HepG2 (cell line): ENCODE results near the gene GNG12. TPM values are rescaled to one million over a fixed set of nuclear protein-coding genes. Genes with fewer than 3 reads are reported as not detected.

Source experiments
- ELF4 ChIP-seq: sonication (generic); formaldehyde crosslinking; IDR thresholded peaks from 2 replicates; pipeline ENCODE4 v1.5.0; 2020; ENCODE audit warnings: missing genetic modification reagents, mild to moderate bottlenecking, moderate library complexity, borderline replicate concordance
- JARID2 ChIP-seq: sonication (generic); formaldehyde crosslinking; IDR thresholded peaks from 2 replicates; pipeline ENCODE4 v1.8.1; 2023; ENCODE audit warnings: missing genetic modification reagents, inconsistent platforms; ENCODE audit not compliant: insufficient replicate concordance
- MZF1 ChIP-seq: sonication (generic); formaldehyde crosslinking; IDR thresholded peaks from 2 replicates; pipeline ENCODE4 v1.8.1; 2023; ENCODE audit warnings: mild to moderate bottlenecking, missing genetic modification reagents, borderline replicate concordance
- THYN1 ChIP-seq: sonication (generic); formaldehyde crosslinking; IDR thresholded peaks from 2 replicates; pipeline ENCODE4 v1.8.1; 2023; ENCODE audit warnings: low read depth, mild to moderate bottlenecking, moderate library complexity, missing genetic modification reagents, borderline replicate concordance
- YEATS2 ChIP-seq: sonication (generic); formaldehyde crosslinking; IDR thresholded peaks from 2 replicates; pipeline ENCODE4 v1.4.0; 2020; ENCODE audit warnings: missing genetic modification reagents, borderline replicate concordance
- ZC3H4 ChIP-seq: sonication (generic); formaldehyde crosslinking; IDR thresholded peaks from 2 replicates; pipeline ENCODE4 v1.4.0; 2020; ENCODE audit warnings: missing genetic modification reagents, borderline replicate concordance
- ZKSCAN5 ChIP-seq: sonication (generic); formaldehyde crosslinking; IDR thresholded peaks from 2 replicates; pipeline ENCODE4 v1.5.1; 2020; ENCODE audit warnings: mild to moderate bottlenecking, missing genetic modification reagents
- ZNF501 ChIP-seq: sonication (generic); formaldehyde crosslinking; IDR thresholded peaks from 2 replicates; pipeline ENCODE4 v1.5.1; 2020; ENCODE audit warnings: mild to moderate bottlenecking, moderate library complexity, missing genetic modification reagents
- ZNF749 ChIP-seq: sonication (generic); formaldehyde crosslinking; IDR thresholded peaks from 2 replicates; pipeline ENCODE4 v1.8.0; 2022; ENCODE audit warnings: mild to moderate bottlenecking, missing genetic modification reagents, moderate library complexity, borderline replicate concordance
- ZSCAN20 ChIP-seq: sonication (generic); formaldehyde crosslinking; IDR thresholded peaks from 2 replicates; pipeline ENCODE4 v1.4.0; 2020; ENCODE audit warnings: missing genetic modification reagents, mild to moderate bottlenecking, borderline replicate concordance
- ZSCAN31 ChIP-seq: sonication (generic); formaldehyde crosslinking; IDR thresholded peaks from 2 replicates; pipeline ENCODE4 v1.5.0; 2020; ENCODE audit warnings: low read depth, mild to moderate bottlenecking, missing genetic modification reagents
- polyA plus RNA-seq, 8 experiments: library from polyadenylated mRNA; depleted of rRNA in 3 of 8; stranded (reverse) in 7 of 8; unstranded in 1 of 8; fragments of >200 nt; fragmentation: Illumina TruSeq in 4 of 8; extraction: Trizol in 4 of 8; gene quantifications; 2 replicates each; pipeline versions ENCODE4 v1.2.1 to v1.2.3, GENCODE V29; 2011 to 2016; ENCODE audit warnings: low read depth in 4 of 8, missing spikeins in 1 of 8, mixed read lengths in 1 of 8; ENCODE audit not compliant: insufficient read depth in 1 of 8
- total RNA-seq, 5 experiments: library from RNA; depleted of rRNA; stranded (reverse); fragments of >200 nt; fragmentation: Illumina TruSeq; extraction: Trizol; gene quantifications; 2 replicates each; pipeline ENCODE4 v1.2.3, GENCODE V29; 2016; ENCODE audit warnings: low read depth in 1 of 5
- TF ChIP-seq, protein P1 (sequence below): IDR thresholded peaks from 2 replicates; pipeline ENCODE4 v1.6.1; 2018; ENCODE audit warnings: missing genetic modification reagents
- TF ChIP-seq, protein P2 (sequence below): sonication (generic); formaldehyde crosslinking; IDR thresholded peaks from 2 replicates; pipeline ENCODE4 v1.4.0; 2020; ENCODE audit warnings: missing genetic modification reagents, borderline replicate concordance
- TF ChIP-seq, protein P3 (sequence below): sonication (generic); formaldehyde crosslinking; IDR thresholded peaks from 2 replicates; pipeline ENCODE4 v1.8.0; 2022; ENCODE audit warnings: low read depth, missing genetic modification reagents
- TF ChIP-seq, protein P4 (sequence below): sonication (generic); formaldehyde crosslinking; IDR thresholded peaks from 2 replicates; pipeline ENCODE4 v1.4.0; 2020; ENCODE audit warnings: missing genetic modification reagents, mild to moderate bottlenecking, borderline replicate concordance
- TF ChIP-seq, protein P5 (sequence below): sonication (generic); formaldehyde crosslinking; IDR thresholded peaks from 2 replicates; pipeline ENCODE4 v1.9.0; 2022; ENCODE audit warnings: low read depth, missing genetic modification reagents
- TF ChIP-seq, protein P6 (sequence below): IDR thresholded peaks from 2 replicates; pipeline ENCODE4 v1.6.1; 2016; ENCODE audit warnings: missing compliant biosample characterization, missing genetic modification reagents, borderline replicate concordance

GNG12 gene
- total and polyA plus RNA-seq, 2 of the 13 experiments (the other 11 are each of a cell fraction or from before 2014, with no cell fraction given) = 0.11 TPM

DNA sequence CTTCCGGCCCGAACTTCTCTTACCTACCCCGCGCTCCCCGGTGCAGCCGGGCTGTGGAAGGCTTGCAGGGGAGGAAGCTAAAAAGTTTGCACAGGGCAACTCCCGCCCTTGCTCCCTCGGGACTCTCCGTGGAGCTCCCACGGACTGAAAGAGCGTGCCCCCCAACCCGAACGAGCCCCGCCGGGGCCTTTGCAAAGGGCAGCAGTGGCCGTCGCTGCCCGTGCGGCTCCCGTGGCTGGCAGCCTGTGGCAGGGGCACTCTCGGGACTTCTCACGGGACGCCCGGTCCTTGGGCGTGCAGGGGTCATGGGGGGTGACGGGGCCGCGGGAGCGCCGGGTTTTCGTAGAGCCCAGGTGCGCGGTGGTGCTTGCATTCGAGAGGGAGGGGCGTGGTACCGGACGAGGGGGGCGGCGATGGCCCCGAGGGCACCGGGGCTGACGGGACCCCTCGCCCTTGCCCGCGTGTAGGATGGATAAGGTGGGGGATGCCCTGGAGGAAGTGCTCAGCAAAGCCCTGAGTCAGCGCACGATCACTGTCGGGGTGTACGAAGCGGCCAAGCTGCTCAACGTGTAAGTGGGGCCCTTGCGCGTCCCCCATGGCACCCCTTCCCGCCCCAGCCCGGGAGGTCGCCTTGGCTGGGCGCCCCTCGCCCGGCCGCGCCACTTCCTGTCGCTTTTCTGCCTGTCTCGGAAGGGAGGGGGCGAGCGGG is 147.6 kb downstream of the GNG12 start (continued):
- TF ChIP-seq, protein P1, sequence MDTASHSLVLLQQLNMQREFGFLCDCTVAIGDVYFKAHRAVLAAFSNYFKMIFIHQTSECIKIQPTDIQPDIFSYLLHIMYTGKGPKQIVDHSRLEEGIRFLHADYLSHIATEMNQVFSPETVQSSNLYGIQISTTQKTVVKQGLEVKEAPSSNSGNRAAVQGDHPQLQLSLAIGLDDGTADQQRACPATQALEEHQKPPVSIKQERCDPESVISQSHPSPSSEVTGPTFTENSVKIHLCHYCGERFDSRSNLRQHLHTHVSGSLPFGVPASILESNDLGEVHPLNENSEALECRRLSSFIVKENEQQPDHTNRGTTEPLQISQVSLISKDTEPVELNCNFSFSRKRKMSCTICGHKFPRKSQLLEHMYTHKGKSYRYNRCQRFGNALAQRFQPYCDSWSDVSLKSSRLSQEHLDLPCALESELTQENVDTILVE (CRISPR knock-in tag) = no peak
- TF ChIP-seq ZSCAN20 (CRISPR knock-in tag) = no peak; the same call in 1 of the 2 replicates
- no peak for TF ChIP-seq MZF1 (CRISPR knock-in tag)
- TF ChIP-seq, protein P2, sequence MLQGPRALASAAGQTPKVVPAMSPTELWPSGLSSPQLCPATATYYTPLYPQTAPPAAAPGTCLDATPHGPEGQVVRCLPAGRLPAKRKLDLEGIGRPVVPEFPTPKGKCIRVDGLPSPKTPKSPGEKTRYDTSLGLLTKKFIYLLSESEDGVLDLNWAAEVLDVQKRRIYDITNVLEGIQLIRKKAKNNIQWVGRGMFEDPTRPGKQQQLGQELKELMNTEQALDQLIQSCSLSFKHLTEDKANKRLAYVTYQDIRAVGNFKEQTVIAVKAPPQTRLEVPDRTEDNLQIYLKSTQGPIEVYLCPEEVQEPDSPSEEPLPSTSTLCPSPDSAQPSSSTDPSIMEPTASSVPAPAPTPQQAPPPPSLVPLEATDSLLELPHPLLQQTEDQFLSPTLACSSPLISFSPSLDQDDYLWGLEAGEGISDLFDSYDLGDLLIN = no peak
- TF ChIP-seq JARID2 (CRISPR knock-in tag) = no peak
- TF ChIP-seq, protein P3, sequence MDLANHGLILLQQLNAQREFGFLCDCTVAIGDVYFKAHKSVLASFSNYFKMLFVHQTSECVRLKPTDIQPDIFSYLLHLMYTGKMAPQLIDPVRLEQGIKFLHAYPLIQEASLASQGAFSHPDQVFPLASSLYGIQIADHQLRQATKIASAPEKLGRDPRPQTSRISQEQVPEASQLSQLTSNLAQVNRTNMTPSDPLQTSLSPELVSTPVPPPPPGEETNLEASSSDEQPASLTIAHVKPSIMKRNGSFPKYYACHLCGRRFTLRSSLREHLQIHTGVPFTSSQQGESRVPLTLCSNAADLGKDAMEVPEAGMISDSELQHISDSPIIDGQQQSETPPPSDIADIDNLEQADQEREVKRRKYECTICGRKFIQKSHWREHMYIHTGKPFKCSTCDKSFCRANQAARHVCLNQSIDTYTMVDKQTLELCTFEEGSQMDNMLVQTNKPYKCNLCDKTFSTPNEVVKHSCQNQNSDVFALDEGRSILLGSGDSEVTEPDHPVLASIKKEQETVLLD (CRISPR knock-in tag) = 0 out of 2 replicates have a peak, but pooled peaks have one; percentile 5
- no peak for TF ChIP-seq ZKSCAN5 (CRISPR knock-in tag)
- TF ChIP-seq ZNF749 (CRISPR knock-in tag) = no peak
- no peak for TF ChIP-seq ELF4 (CRISPR knock-in tag)
- TF ChIP-seq ZC3H4 (CRISPR knock-in tag) = peak; percentile 88
- TF ChIP-seq YEATS2 (CRISPR knock-in tag) = no peak
- TF ChIP-seq ZSCAN31 (CRISPR knock-in tag) = no peak
- no peak; the same call in 1 of the 2 replicates for TF ChIP-seq ZNF501 (CRISPR knock-in tag)
- TF ChIP-seq, protein P4, sequence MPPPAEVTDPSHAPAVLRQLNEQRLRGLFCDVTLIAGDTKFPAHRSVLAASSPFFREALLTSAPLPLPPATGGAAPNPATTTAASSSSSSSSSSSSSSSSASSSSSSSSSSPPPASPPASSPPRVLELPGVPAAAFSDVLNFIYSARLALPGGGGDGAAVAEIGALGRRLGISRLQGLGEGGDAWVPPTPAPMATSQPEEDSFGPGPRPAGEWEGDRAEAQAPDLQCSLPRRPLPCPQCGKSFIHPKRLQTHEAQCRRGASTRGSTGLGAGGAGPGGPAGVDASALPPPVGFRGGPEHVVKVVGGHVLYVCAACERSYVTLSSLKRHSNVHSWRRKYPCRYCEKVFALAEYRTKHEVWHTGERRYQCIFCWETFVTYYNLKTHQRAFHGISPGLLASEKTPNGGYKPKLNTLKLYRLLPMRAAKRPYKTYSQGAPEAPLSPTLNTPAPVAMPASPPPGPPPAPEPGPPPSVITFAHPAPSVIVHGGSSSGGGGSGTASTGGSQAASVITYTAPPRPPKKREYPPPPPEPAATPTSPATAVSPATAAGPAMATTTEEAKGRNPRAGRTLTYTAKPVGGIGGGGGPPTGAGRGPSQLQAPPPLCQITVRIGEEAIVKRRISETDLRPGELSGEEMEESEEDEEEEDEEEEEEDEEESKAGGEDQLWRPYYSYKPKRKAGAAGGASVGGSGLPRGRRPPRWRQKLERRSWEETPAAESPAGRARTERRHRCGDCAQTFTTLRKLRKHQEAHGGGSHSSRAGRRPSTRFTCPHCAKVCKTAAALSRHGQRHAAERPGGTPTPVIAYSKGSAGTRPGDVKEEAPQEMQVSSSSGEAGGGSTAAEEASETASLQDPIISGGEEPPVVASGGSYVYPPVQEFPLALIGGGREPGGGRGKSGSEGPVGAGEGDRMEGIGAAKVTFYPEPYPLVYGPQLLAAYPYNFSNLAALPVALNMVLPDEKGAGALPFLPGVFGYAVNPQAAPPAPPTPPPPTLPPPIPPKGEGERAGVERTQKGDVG (CRISPR knock-in tag) = peak; percentile 24
- TF ChIP-seq, protein P5, sequence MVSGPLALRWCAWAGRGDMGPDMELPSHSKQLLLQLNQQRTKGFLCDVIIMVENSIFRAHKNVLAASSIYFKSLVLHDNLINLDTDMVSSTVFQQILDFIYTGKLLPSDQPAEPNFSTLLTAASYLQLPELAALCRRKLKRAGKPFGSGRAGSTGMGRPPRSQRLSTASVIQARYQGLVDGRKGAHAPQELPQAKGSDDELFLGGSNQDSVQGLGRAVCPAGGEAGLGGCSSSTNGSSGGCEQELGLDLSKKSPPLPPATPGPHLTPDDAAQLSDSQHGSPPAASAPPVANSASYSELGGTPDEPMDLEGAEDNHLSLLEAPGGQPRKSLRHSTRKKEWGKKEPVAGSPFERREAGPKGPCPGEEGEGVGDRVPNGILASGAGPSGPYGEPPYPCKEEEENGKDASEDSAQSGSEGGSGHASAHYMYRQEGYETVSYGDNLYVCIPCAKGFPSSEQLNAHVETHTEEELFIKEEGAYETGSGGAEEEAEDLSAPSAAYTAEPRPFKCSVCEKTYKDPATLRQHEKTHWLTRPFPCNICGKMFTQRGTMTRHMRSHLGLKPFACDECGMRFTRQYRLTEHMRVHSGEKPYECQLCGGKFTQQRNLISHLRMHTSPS (CRISPR knock-in tag) = peak; percentile 15; the same call in 1 of the 2 replicates
- TF ChIP-seq, protein P6, sequence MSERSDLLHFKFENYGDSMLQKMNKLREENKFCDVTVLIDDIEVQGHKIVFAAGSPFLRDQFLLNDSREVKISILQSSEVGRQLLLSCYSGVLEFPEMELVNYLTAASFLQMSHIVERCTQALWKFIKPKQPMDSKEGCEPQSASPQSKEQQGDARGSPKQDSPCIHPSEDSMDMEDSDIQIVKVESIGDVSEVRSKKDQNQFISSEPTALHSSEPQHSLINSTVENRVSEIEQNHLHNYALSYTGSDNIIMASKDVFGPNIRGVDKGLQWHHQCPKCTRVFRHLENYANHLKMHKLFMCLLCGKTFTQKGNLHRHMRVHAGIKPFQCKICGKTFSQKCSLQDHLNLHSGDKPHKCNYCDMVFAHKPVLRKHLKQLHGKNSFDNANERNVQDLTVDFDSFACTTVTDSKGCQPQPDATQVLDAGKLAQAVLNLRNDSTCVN (CRISPR knock-in tag) = no peak
- no peak for TF ChIP-seq THYN1
